Immature natural killer cell (primary cell): Measurements from ENCODE around the gene UBE2QL1. TPM values are rescaled to one million over a fixed set of nuclear protein-coding genes. Genes with fewer than 3 reads are reported as not detected.

ENCODE experiments used
- DNase-seq, 3 donors: peaks; one replicate each; pipeline ENCODE4 v3.0.0; 2022; ENCODE audit warnings: mixed read lengths in 1 of 3
- H3K27ac Mint-ChIP-seq, 6 donors: one replicate each; pipeline ENCODE4 v1.8.0; 2020; ENCODE audit warnings: mixed read lengths in 6 of 6, mild to moderate bottlenecking in 5 of 6, inconsistent platforms in 4 of 6, moderate library complexity in 3 of 6
- H3K27me3 Mint-ChIP-seq, 3 donors: one replicate each; pipeline ENCODE4 v1.8.0; 2020 to 2021; ENCODE audit warnings: low read depth in 3 of 3, mild to moderate bottlenecking in 3 of 3, mixed read lengths in 3 of 3, moderate library complexity in 3 of 3, inconsistent platforms in 1 of 3
- H3K36me3 Mint-ChIP-seq, 3 donors: one replicate each; pipeline ENCODE4 v1.8.0; 2020; ENCODE audit warnings: mixed read lengths in 3 of 3, inconsistent platforms in 2 of 3, mild to moderate bottlenecking in 2 of 3
- H3K4me1 Mint-ChIP-seq, 2 donors: one replicate each; pipeline ENCODE4 v1.8.0; 2020; ENCODE audit warnings: inconsistent platforms in 2 of 2, mild to moderate bottlenecking in 2 of 2, mixed read lengths in 2 of 2, moderate library complexity in 1 of 2
- H3K4me3 Mint-ChIP-seq, 5 donors: one replicate each; pipeline ENCODE4 v1.8.0; 2020; ENCODE audit warnings: mild to moderate bottlenecking in 5 of 5, mixed read lengths in 5 of 5, inconsistent platforms in 3 of 5, moderate library complexity in 3 of 5
- H3K9me3 Mint-ChIP-seq, 6 donors: one replicate each; pipeline ENCODE4 v1.8.0; 2020; ENCODE audit warnings: mild to moderate bottlenecking in 6 of 6, mixed read lengths in 6 of 6, inconsistent platforms in 4 of 6, moderate library complexity in 3 of 6
- polyA plus RNA-seq, 3 donors: library from polyadenylated mRNA; unstranded; fragments of 300-500 nt; fragmentation: Illumina TruSeq; gene quantifications; one replicate each; pipeline ENCODE4 v1.2.3, GENCODE V29; 2021

UBE2QL1 gene
- polyA plus RNA-seq, 3 donors from 2014 or later = not detected

DNA sequence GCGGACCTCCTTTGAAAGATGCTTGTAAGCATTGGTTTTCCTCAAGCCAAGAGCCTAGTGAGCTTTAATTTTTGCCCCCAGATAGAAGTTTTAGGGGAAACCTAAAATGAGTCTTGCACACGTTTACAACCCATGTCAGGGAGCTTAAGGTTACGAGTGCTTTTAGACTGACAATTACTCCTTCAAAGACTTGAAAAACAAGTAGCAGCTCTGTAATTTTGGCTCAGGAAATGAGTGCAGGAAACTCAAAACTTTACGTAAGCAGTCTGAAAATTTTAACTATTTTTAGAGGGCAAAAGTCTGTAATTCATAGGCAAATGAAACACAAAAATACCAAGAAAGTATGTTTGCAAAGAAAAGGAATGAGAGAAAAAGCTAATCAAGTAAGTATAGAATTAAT lies 36.8 kb downstream of the UBE2QL1 start:
- no peak for DNase-seq
- Mint-ChIP-seq H3K4me1 (no peaks in the 10 kb centered on the region), H3K27ac (no peak overlapping the region)

DNA sequence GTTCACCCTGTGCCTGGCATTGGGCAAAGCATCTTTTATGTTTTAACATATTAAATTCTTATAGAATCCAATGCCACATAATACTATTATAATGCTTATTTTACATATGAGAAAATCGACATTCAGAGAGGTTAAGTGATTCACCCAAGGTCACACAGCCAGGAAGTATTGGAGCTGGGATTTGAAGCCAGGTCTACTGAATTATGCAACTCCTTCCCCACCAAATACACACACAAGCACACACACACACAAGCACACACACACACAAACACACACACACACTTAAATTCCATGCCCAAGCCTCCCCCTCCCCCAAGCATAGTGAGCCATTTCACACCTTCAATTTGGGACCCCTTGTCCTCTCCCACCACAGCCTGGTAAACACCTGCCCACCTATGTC lies 37.4 kb downstream of the UBE2QL1 start:
- Mint-ChIP-seq H3K27me3 (peaks cover 0 to 7% (median 2%) of the 10 kb centered on the region in 3 donors), H3K36me3 (no peaks in the 10 kb centered on the region), H3K4me3 (no peak overlapping the region), H3K4me1 (no peaks in the 10 kb centered on the region), H3K9me3 (peaks cover 0 to 1% (median 0%) of the 10 kb centered on the region in 6 donors), H3K27ac (no peak overlapping the region)
- DNase-seq = no peak

More for the DNA sequence above, 36.8 kb downstream of the UBE2QL1 start:
- H3K27me3 Mint-ChIP-seq = peaks cover 0 to 7% (median 2%) of the 10 kb centered on the region in 3 donors
- no peak overlapping the region for H3K4me3 Mint-ChIP-seq
- peaks cover 0 to 1% (median 0%) of the 10 kb centered on the region in 6 donors for H3K9me3 Mint-ChIP-seq
- no peaks in the 10 kb centered on the region for H3K36me3 Mint-ChIP-seq

DNA sequence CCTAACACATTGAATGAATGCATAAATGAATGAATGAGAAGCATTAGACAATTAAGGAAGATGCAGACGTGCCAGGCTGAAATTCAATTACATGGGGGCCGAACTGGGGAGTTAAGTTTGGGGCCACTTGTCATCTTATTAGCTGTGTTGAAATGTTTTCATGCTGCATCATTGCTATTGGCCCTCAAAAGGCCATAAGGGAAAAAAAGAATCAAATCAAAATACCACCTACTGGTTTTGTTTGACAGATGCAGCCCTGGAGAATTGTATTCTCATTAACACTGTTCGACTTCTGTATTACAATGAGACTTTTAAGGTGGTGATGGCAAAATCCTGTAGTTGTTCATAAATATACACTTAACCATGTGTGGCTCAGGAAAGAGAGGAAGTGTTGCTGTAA lies 38.4 kb downstream of the UBE2QL1 start:
- Mint-ChIP-seq H3K27ac (no peak overlapping the region), H3K27me3 (peaks cover 0 to 7% (median 2%) of the 10 kb centered on the region in 3 donors), H3K4me1 (no peaks in the 10 kb centered on the region), H3K4me3 (no peak overlapping the region), H3K9me3 (no peaks in the 10 kb centered on the region), H3K36me3 (no peaks in the 10 kb centered on the region)
- DNase-seq = no peak

DNA sequence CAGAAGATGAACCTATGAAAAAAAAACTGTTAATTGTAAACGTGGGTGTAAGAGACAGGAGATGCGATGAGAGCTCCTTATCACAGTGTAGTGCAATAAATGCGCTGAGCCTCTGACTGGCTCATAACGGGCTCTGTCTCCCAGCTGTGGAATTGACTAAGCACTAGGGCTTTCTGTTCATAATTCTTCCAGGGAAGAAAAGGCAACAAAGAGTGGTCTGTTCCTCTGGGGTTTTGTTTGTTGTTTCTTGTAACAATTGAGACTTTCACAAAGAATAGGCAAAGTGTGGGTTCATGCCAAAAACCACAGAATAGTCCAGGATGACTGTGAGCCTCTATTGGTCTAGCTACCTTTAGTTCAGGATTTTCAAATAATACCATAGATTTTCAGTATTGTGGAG lies 39.4 kb downstream of the UBE2QL1 start:
- Mint-ChIP-seq H3K27ac (no peak overlapping the region), H3K9me3 (no peaks in the 10 kb centered on the region), H3K4me1 (no peaks in the 10 kb centered on the region), H3K27me3 (peaks cover 0 to 7% (median 2%) of the 10 kb centered on the region in 3 donors), H3K4me3 (no peak overlapping the region), H3K36me3 (no peaks in the 10 kb centered on the region)
- no peak for DNase-seq

- H3K27ac Mint-ChIP-seq = no peak overlapping the region
These were observed 41.1 kb downstream of the UBE2QL1 start for GRCh38 chr5:6489643-6490185.

GRCh38 chr5:6490246-6490645 lies 41.6 kb downstream of the UBE2QL1 start:
- no peaks in the 10 kb centered on the region for H3K36me3 Mint-ChIP-seq
- H3K4me3 Mint-ChIP-seq = no peak overlapping the region
- no peaks in the 10 kb centered on the region for H3K4me1 Mint-ChIP-seq
- no peaks in the 10 kb centered on the region for H3K9me3 Mint-ChIP-seq
- peaks cover 0 to 6% (median 2%) of the 10 kb centered on the region in 3 donors for H3K27me3 Mint-ChIP-seq
- H3K27ac Mint-ChIP-seq = no peak overlapping the region
- no peak for DNase-seq

More at GRCh38 chr5:6489643-6490185, 41.1 kb downstream of the UBE2QL1 start:
- Mint-ChIP-seq H3K4me3 (no peak overlapping the region), H3K9me3 (no peaks in the 10 kb centered on the region), H3K27me3 (peaks cover 0 to 8% (median 2%) of the 10 kb centered on the region in 3 donors), H3K36me3 (no peaks in the 10 kb centered on the region), H3K4me1 (no peaks in the 10 kb centered on the region)
- DNase-seq = no peak

DNA sequence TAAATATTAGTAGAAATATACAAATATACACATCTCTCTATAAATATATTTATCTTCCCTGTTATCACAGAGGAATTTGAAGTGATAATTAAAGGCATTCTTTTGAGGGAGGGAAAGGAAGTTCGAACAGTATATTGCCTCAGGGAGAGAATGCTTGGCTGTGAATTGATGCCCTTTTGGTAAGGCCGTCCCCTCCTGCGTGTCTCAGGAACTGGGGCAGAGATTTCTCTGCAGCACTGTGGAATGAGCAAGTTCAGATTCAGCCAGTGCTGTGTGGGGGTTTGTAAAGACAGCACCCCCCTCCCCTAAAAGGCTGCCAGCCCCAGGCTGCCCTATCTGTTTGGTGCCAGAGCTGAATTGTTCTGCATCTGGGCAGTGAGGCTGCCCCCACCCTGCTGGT lies 42.0 kb downstream of the UBE2QL1 start:
- Mint-ChIP-seq H3K27me3 (peaks cover 0 to 6% (median 2%) of the 10 kb centered on the region in 3 donors), H3K4me1 (no peaks in the 10 kb centered on the region), H3K27ac (no peak overlapping the region), H3K9me3 (no peaks in the 10 kb centered on the region), H3K36me3 (no peaks in the 10 kb centered on the region), H3K4me3 (no peak overlapping the region)
- DNase-seq = no peak

DNA sequence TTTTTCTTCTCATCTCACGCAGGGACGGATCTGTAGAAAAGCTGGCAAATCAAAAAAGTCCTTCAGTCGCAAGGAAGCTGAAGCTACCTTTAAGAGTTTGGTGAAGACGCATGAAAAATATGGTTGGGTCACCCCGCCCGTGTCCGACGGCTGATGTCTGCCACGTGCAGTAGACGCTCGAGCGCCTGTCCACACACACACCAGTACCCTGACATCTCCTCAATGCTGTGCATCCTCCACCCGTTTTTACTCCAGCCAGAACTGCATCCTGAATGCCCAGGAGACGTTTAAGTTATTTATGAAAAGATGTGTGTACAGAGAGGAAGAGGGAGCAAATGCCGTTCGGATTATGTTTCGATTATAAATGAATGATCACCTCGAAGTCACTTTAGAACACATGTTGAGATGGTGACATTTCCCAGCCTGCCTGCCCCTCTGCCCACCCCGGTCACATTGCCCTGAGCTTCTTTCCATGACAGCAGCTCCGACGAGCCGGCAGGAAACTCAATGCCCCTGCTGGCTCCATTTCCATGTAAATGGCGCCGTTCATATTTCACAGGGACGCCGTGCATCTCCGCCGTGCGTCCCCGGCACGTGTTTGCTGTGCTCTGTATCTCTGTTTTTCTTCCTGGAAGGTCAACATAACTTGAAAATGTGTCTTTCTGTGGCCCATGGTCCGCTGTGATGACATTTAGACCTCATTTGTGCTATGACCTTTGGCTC lies 42.7 kb downstream of the UBE2QL1 start:
- Mint-ChIP-seq H3K4me3 (no peak overlapping the region), H3K4me1 (no peaks in the 10 kb centered on the region), H3K27ac (no peak overlapping the region), H3K9me3 (no peaks in the 10 kb centered on the region), H3K36me3 (no peaks in the 10 kb centered on the region), H3K27me3 (peaks cover 0 to 6% (median 2%) of the 10 kb centered on the region in 3 donors)
- DNase-seq = no peak

DNA sequence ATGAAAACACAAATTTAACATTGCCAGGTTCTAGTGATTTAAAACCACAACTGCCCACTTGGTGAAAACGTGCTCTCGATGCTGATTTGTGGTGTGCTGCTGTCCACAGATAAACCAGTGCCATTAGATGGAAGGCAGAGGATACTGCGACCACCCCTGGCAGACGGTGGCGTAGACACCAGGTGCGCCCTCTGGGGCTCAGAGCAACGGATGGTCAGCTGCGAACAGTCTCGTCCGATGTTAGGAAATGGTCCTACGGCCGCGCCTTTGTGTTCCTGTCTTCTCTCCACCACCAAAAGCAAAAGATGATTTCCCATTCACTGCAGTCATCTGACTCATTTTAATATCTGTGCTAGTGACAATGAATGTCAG lies 43.2 kb downstream of the UBE2QL1 start:
- Mint-ChIP-seq H3K9me3 (no peaks in the 10 kb centered on the region), H3K4me1 (no peaks in the 10 kb centered on the region), H3K36me3 (no peaks in the 10 kb centered on the region), H3K4me3 (no peak overlapping the region), H3K27ac (no peak overlapping the region), H3K27me3 (peaks cover 0 to 6% (median 2%) of the 10 kb centered on the region in 3 donors)
- DNase-seq = no peak

GRCh38 chr5:6492934-6493333 lies 44.3 kb downstream of the UBE2QL1 start:
- no peak for DNase-seq
- no peaks in the 10 kb centered on the region for H3K4me1 Mint-ChIP-seq
- no peaks in the 10 kb centered on the region for H3K9me3 Mint-ChIP-seq
- H3K27me3 Mint-ChIP-seq = peaks cover 0 to 6% (median 2%) of the 10 kb centered on the region in 3 donors
- no peak overlapping the region for H3K4me3 Mint-ChIP-seq
- no peak overlapping the region for H3K27ac Mint-ChIP-seq
- H3K36me3 Mint-ChIP-seq = no peaks in the 10 kb centered on the region

DNA sequence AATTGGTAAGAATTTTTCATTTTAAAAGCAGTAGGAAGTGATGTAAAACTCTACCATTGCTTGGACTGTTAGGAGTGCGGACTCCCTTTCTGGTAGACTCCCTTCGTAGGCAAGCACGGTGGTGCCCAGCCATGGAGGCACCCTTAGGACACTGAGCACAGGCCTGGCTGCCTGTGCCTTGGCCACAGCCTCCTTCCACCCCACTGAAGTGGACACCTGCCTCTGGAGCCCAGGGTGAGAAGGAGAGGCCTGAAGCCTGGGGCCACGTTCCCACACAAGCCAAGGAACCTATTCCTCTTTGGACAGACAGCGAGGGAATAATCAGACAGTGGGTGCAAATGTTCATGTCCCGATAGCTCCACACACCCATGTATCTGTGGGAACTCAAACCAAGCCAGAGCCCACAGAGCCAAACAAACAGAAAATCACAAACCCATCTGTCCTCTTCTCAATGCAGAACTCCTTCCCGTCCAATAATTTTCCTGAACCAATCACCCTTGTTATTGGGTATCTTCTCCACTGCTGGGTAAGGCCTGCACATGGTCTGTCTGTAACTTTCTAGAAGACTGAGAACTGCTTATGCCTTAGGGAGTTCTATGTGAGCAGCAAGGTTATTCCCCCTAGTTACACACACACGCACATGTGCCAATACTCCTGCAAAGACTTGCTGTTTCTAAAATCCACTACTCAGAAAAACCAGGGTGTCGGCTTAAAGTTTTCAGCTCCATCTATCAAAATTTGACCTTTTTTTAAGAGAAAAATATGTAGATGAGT lies 45.2 kb downstream of the UBE2QL1 start:
- no peaks in the 10 kb centered on the region for H3K9me3 Mint-ChIP-seq
- no peak overlapping the region for H3K27ac Mint-ChIP-seq
- no peaks in the 10 kb centered on the region for H3K4me1 Mint-ChIP-seq
- no peak overlapping the region for H3K4me3 Mint-ChIP-seq
- H3K36me3 Mint-ChIP-seq = no peaks in the 10 kb centered on the region
- peaks cover 0 to 6% (median 2%) of the 10 kb centered on the region in 3 donors for H3K27me3 Mint-ChIP-seq
- DNase-seq = no peak

DNA sequence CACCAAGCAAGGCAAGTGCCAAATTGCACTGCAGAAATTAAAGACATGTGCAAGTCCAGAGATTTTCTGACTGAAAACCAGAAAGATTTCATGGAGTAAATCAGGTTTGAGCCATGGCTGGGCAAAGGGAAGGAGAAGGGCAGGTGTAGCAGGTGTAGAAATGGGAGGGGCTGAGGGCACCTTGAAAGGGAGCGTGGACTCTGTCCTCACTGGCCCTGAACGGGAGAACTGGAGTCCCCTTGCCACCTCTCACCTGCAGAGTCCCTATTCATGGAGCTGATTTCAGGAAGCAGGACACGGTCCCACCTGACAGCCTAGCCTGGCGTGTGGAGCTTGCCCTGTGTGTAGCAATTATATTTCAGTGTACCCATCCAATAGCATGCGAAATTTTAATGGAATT lies 46.3 kb downstream of the UBE2QL1 start:
- DNase-seq = no peak
- no peak overlapping the region for H3K27ac Mint-ChIP-seq
- no peaks in the 10 kb centered on the region for H3K9me3 Mint-ChIP-seq
- H3K36me3 Mint-ChIP-seq = no peaks in the 10 kb centered on the region
- H3K4me1 Mint-ChIP-seq = no peaks in the 10 kb centered on the region
- peaks cover 0 to 6% (median 2%) of the 10 kb centered on the region in 3 donors for H3K27me3 Mint-ChIP-seq
- H3K4me3 Mint-ChIP-seq = no peak overlapping the region

GRCh38 chr5:6495433-6496206 lies 47.0 kb downstream of the UBE2QL1 start:
- no peak overlapping the region for H3K4me3 Mint-ChIP-seq
- no peak overlapping the region for H3K27ac Mint-ChIP-seq
- no peaks in the 10 kb centered on the region for H3K36me3 Mint-ChIP-seq
- peaks cover 0 to 3% (median 0%) of the 10 kb centered on the region in 3 donors for H3K27me3 Mint-ChIP-seq
- no peaks in the 10 kb centered on the region for H3K9me3 Mint-ChIP-seq
- no peaks in the 10 kb centered on the region for H3K4me1 Mint-ChIP-seq
- DNase-seq = no peak

- no peak overlapping the region for H3K4me3 Mint-ChIP-seq
- DNase-seq = no peak
- H3K27ac Mint-ChIP-seq = no peak overlapping the region
- H3K9me3 Mint-ChIP-seq = no peaks in the 10 kb centered on the region
- H3K36me3 Mint-ChIP-seq = no peaks in the 10 kb centered on the region
- H3K4me1 Mint-ChIP-seq = no peaks in the 10 kb centered on the region
- peaks cover 0 to 3% (median 0%) of the 10 kb centered on the region in 3 donors for H3K27me3 Mint-ChIP-seq
These were observed 47.5 kb downstream of the UBE2QL1 start for GRCh38 chr5:6496207-6496584.
